Suppressor macrophage treated with lipopolysaccharide for 4 hours (primary cell): Measurements from ENCODE around the gene SYT17.

ENCODE experiments used
- DNase-seq: peaks from one replicate; pipeline ENCODE4 v3.0.0-alpha.2; 2020

Gene SYT17

GRCh38 chr16:19266774-19267173 is 98.7 kb downstream of the SYT17 start:
- no peak for DNase-seq

GRCh38 chr16:19269098-19269497 is 101.1 kb downstream of the SYT17 start:
- no peak for DNase-seq

GRCh38 chr16:19274165-19274797 is 106.2 kb downstream of the SYT17 start:
- no peak for DNase-seq

GRCh38 chr16:19278403-19278802 is 110.4 kb downstream of the SYT17 start:
- no peak for DNase-seq

GRCh38 chr16:19281246-19281645 is 113.2 kb downstream of the SYT17 start:
- DNase-seq, result no peak

GRCh38 chr16:19282101-19282500 is 114.1 kb downstream of the SYT17 start:
- DNase-seq, result no peak

- no peak for DNase-seq
Measured at GRCh38 chr16:19283637-19284036, 115.6 kb downstream of the SYT17 start.

- DNase-seq, result peak; percentile 19
Measured at GRCh38 chr16:19284207-19284606, 116.2 kb downstream of the SYT17 start.

GRCh38 chr16:19285431-19285830 is 117.4 kb downstream of the SYT17 start, which contains the start of gene CLEC19A:
Gene CLEC19A (plus strand): TSS chr16:19285731. CDS start chr16:19285852, 121 bp downstream.
- no peak for DNase-seq

GRCh38 chr16:19286827-19287226 is 118.8 kb downstream of the SYT17 start:
- DNase-seq, result no peak

- no peak for DNase-seq
Measured at GRCh38 chr16:19287241-19287640, 119.2 kb downstream of the SYT17 start.

- no peak for DNase-seq
Measured at GRCh38 chr16:19288872-19289799, 121.1 kb downstream of the SYT17 start.

GRCh38 chr16:19289811-19290485 is 121.9 kb downstream of the SYT17 start:
- no peak for DNase-seq

GRCh38 chr16:19290860-19291259 is 122.8 kb downstream of the SYT17 start:
- no peak for DNase-seq

GRCh38 chr16:19291475-19291874 is 123.4 kb downstream of the SYT17 start:
- peak; percentile 46 for DNase-seq

- no peak for DNase-seq
Measured at GRCh38 chr16:19292186-19292585, 124.1 kb downstream of the SYT17 start.

GRCh38 chr16:19294156-19294649 is 126.2 kb downstream of the SYT17 start:
- peak; percentile 98 for DNase-seq

- DNase-seq, result no peak
Measured at GRCh38 chr16:19295393-19295792, 127.4 kb downstream of the SYT17 start.

- no peak for DNase-seq
Measured at GRCh38 chr16:19297454-19297853, 129.4 kb downstream of the SYT17 start.

GRCh38 chr16:19299565-19299964 is 131.5 kb downstream of the SYT17 start:
- DNase-seq, result no peak

- DNase-seq, result peak; percentile 51
Measured at GRCh38 chr16:19301931-19302330, 133.9 kb downstream of the SYT17 start.

- peak; percentile 71 for DNase-seq
Measured at GRCh38 chr16:19304750-19305149, 136.7 kb downstream of the SYT17 start.

GRCh38 chr16:19305443-19305842 is 137.4 kb downstream of the SYT17 start:
- DNase-seq, result no peak
